Measurements from ENCODE around the gene TAL2.

DNA sequence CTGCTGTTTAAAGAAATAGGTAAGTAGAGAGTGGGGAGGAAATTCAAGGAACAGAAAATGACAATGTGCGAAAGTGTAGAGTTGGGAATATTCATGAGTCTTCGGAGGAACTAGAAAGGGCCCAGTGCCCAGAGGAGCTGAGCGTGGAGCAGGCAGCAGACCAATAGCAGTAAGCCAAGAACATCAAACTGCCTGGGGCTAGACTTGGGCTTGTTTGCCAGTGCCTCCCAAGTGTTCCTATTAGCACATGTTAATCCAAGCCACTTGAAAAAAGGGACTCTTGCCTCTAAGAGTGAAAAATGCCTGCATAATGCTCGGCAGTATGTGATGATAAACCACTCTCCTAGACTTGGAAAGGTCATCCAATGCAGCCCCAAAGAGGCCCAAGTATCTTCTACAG lies 1.2 kb upstream of the TAL2 start:
- TF ChIP-seq, protein P1, sequence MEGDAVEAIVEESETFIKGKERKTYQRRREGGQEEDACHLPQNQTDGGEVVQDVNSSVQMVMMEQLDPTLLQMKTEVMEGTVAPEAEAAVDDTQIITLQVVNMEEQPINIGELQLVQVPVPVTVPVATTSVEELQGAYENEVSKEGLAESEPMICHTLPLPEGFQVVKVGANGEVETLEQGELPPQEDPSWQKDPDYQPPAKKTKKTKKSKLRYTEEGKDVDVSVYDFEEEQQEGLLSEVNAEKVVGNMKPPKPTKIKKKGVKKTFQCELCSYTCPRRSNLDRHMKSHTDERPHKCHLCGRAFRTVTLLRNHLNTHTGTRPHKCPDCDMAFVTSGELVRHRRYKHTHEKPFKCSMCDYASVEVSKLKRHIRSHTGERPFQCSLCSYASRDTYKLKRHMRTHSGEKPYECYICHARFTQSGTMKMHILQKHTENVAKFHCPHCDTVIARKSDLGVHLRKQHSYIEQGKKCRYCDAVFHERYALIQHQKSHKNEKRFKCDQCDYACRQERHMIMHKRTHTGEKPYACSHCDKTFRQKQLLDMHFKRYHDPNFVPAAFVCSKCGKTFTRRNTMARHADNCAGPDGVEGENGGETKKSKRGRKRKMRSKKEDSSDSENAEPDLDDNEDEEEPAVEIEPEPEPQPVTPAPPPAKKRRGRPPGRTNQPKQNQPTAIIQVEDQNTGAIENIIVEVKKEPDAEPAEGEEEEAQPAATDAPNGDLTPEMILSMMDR (IDR thresholded peaks at IDR 0.05), result no peak
- no peak for TF ChIP-seq POLR2A (IDR thresholded peaks at IDR 0.05)
